ES-I3 (cell line): ENCODE results near the gene SERPINE1.
A peak's percentile ranks its signal among the peaks of the same experiment; 100 is the strongest.
"Not testable (repeated sequence)": the region's sequence is repeated elsewhere in the genome, so short reads cannot be mapped to it uniquely, and the experiment has no call there.

Experiments
- H3K36me3 ChIP-seq: 2 replicates; pipeline ENCODE4 v1.6.1; 2013; ENCODE audit warnings: mild to moderate bottlenecking, low read length, control low read depth, moderate library complexity; ENCODE audit not compliant: insufficient read depth
- H3K4me1 ChIP-seq: 2 replicates; pipeline ENCODE4 v1.6.1; 2013; ENCODE audit warnings: mild to moderate bottlenecking, control low read depth, low read length; ENCODE audit not compliant: insufficient read depth
- H3K9ac ChIP-seq: 2 replicates; pipeline ENCODE4 v1.6.1; 2013; ENCODE audit warnings: low read depth, mild to moderate bottlenecking, low read length, moderate library complexity
- H3K9me3 ChIP-seq: 2 replicates; pipeline ENCODE4 v1.6.1; 2013; ENCODE audit warnings: mild to moderate bottlenecking, low read length, moderate library complexity; ENCODE audit not compliant: control insufficient read depth, insufficient read depth

Gene SERPINE1

GRCh38 chr7:101108961-101109360, 17.9 kb upstream of the SERPINE1 start:
- Histone ChIP-seq H3K36me3 (no peaks in the 10 kb centered on the region), H3K9me3 (no peaks in the 10 kb centered on the region), H3K4me1 (peaks cover 9% of the 10 kb centered on the region; the same call in 1 of the 2 replicates), H3K9ac (no peak overlapping the region)

DNA sequence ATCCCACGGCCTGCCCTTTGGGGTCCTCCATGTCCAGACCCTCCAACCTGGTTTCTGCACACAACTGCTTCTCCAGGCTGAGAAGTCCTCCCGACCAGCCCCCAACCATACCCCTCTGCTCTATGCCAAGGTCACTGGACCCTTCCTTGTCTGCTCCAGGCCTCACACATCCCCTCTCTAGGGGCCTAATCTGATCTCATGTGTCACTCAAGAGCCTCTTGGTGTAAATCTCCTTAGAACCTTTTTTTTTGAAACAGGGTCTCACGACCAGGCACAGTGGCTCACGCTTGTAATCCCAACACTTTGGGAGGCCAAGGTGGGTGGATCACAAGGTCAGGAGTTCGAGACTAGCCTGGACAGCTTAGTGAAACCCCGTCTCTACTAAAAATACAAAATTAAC, 17.5 kb upstream of the SERPINE1 start:
- Histone ChIP-seq H3K9ac (no peak overlapping the region), H3K4me1 (peaks cover 9% of the 10 kb centered on the region; the same call in 1 of the 2 replicates), H3K9me3 (no peaks in the 10 kb centered on the region), H3K36me3 (no peaks in the 10 kb centered on the region)

DNA sequence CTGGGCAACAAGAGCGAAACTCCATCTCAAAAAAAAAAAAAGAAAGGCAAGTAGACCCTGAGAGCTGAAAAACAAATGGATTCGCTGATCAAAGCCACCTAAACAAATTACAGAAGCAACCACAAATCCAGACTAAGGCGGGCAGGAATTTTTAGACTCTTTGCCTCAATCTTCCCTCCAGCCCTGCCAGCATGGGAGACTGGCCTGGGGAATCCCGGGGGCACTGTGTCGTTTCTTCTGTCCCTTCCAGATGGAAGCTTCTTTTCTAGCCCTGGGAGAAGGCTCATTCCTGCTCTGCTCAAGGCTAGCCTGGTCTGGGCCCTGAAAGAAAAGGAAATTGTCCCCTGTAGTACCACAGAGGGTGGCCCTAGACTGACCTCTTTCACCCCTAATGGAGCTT, 15.6 kb upstream of the SERPINE1 start:
- Histone ChIP-seq H3K4me1 (peaks cover 9% of the 10 kb centered on the region; the same call in 1 of the 2 replicates), H3K9me3 (no peaks in the 10 kb centered on the region), H3K36me3 (no peaks in the 10 kb centered on the region), H3K9ac (no peak overlapping the region)

DNA sequence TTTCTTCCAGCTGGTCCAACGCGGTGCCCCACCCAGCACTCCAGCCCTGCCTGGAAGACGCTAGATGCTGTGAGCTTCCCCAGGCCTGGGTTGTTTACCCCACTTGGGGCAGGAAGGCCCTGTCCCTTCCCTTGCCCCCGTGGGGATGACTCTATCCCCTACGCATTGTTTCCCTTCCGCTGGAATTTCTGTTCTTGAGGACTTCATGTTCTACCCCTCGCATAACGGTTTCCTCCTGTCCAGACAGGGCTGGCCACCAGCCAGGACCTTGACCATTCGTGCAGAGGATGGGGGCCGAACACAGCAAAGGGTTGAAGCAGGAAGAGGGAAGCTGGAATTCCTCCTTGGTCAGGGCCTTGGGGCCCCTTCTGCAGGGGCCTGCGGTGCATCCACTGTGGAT, 14.7 kb upstream of the SERPINE1 start:
- H3K4me1 ChIP-seq = peaks cover 14% of the 10 kb centered on the region; the same call in 1 of the 2 replicates
- no peak overlapping the region for H3K9ac ChIP-seq

GRCh38 chr7:101113140-101113539, 13.8 kb upstream of the SERPINE1 start:
- peaks cover 17% of the 10 kb centered on the region; the same call in 1 of the 2 replicates for H3K4me1 ChIP-seq
- not testable (repeated sequence) for H3K9me3 ChIP-seq, H3K36me3 ChIP-seq, H3K9ac ChIP-seq

More for the DNA sequence above, 14.7 kb upstream of the SERPINE1 start:
- H3K36me3 ChIP-seq = no peaks in the 10 kb centered on the region
- no peaks in the 10 kb centered on the region for H3K9me3 ChIP-seq

DNA sequence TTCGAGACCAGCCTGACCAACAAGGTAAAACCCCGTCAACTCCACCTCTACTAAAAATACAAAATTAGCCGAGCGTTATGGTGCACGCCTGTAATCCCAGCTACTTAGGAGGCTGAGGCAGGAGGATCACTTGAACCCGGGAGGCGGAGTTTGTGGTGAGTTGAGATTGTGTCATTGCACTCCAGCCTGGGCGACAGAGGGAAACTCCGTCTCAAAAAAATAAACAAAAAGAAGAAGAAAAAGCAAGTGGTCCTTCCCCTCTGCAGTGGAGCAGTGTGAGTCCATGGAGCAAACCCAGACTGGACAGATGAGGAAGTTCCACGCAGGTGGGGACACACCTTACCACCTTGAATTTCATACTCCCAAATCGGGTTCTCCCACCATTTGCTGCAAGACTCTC, 13.1 kb upstream of the SERPINE1 start:
- H3K9me3 ChIP-seq = no peaks in the 10 kb centered on the region
- peaks cover 12% of the 10 kb centered on the region; the same call in 1 of the 2 replicates for H3K4me1 ChIP-seq
- no peak overlapping the region for H3K9ac ChIP-seq
- H3K36me3 ChIP-seq = no peaks in the 10 kb centered on the region

- Histone ChIP-seq H3K4me1 (peaks cover 8% of the 10 kb centered on the region; the same call in 1 of the 2 replicates), H3K9ac (no peak overlapping the region), H3K36me3 (no peaks in the 10 kb centered on the region), H3K9me3 (no peaks in the 10 kb centered on the region)
Observed at GRCh38 chr7:101114492-101114891, 12.4 kb upstream of the SERPINE1 start.

GRCh38 chr7:101115215-101115614, 11.7 kb upstream of the SERPINE1 start:
- H3K9me3 ChIP-seq = no peaks in the 10 kb centered on the region

GRCh38 chr7:101116898-101117297, 10.0 kb upstream of the SERPINE1 start:
- Histone ChIP-seq H3K9ac (no peak overlapping the region), H3K36me3 (no peaks in the 10 kb centered on the region), H3K4me1 (peaks cover 18% of the 10 kb centered on the region; the same call in 1 of the 2 replicates), H3K9me3 (no peaks in the 10 kb centered on the region)

More at GRCh38 chr7:101115215-101115614, 11.7 kb upstream of the SERPINE1 start:
- no peak overlapping the region for H3K9ac ChIP-seq
- H3K4me1 ChIP-seq = peaks cover 14% of the 10 kb centered on the region; the same call in 1 of the 2 replicates
- no peaks in the 10 kb centered on the region for H3K36me3 ChIP-seq

- no peaks in the 10 kb centered on the region for H3K36me3 ChIP-seq
- H3K9ac ChIP-seq = no peak overlapping the region
- peaks cover 29% of the 10 kb centered on the region; the same call in 1 of the 2 replicates for H3K4me1 ChIP-seq
- H3K9me3 ChIP-seq = no peaks in the 10 kb centered on the region
Observed at GRCh38 chr7:101118856-101119255, 8.0 kb upstream of the SERPINE1 start.

DNA sequence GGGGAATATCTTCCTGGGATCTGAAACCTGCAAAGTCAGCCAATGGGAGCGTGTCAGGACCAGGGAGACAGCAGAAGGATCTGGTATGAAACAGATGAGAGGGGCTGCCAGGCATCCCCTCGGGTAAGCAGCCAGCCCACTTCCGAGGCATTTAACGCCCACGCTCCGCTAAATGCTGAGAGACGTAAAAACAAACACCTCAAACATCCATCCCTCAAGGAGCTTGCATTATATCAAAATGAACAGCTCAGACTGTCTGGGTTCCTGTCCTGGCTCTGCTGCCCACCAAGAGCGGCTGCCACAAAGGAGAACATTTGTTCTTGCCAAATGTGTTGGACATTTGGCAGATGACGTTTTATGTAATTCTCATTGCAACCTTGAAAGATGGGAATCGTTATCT, 7.0 kb upstream of the SERPINE1 start:
- H3K36me3 ChIP-seq = no peaks in the 10 kb centered on the region
- H3K9me3 ChIP-seq = no peaks in the 10 kb centered on the region
- peaks cover 29% of the 10 kb centered on the region; the same call in 1 of the 2 replicates for H3K4me1 ChIP-seq
- no peak overlapping the region for H3K9ac ChIP-seq

DNA sequence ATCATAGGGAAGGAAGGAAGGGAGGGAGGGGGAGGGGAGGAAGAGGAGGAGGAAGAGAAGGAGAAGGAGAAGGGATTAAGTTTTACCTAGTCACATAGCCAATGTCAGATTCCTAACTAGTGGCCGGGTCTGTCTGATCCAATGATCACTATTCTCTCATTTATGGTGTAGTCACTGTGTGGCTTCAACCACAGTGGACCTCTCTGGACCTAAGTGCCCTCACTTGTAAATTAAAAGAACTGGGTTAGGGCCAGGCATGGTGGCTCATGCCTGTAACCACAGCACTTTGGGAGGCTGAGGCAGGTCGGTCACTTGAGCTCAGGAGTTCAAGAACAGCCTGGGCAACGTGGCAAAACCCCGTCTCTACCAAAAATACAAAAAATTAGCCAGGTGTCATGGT, 6.6 kb upstream of the SERPINE1 start:
- H3K4me1 ChIP-seq = peaks cover 29% of the 10 kb centered on the region; the same call in 1 of the 2 replicates
- H3K9me3 ChIP-seq = no peaks in the 10 kb centered on the region
- no peak overlapping the region for H3K9ac ChIP-seq
- no peaks in the 10 kb centered on the region for H3K36me3 ChIP-seq

DNA sequence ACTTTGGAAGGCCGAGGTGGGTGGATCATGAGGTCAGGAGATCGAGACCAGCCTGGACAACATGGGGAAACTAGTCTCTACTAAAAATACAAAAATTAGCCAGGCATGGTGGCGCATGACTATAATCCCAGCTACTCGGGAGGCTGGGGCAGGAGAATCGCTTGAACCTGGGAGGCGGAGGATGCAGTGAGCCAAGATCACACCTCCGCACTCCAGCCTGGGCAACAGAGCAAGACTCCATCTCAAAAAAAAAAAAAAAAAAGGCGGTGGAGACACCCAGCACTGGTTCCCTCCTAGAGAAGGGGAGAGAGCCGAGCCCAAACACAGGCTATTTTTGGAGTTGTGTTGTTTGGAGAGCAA, 5.3 kb upstream of the SERPINE1 start:
- H3K9me3 ChIP-seq, H3K36me3 ChIP-seq: not testable (repeated sequence)
- peak overlapping the region; percentile 43 for H3K9ac ChIP-seq
- peaks cover 36% of the 10 kb centered on the region; the same call in 1 of the 2 replicates for H3K4me1 ChIP-seq

GRCh38 chr7:101121991-101122932, 4.6 kb upstream of the SERPINE1 start:
- Histone ChIP-seq H3K36me3 (no peaks in the 10 kb centered on the region), H3K9me3 (no peaks in the 10 kb centered on the region), H3K4me1 (peaks cover 32% of the 10 kb centered on the region; the same call in 1 of the 2 replicates), H3K9ac (peak overlapping the region; percentile 43)
